Left ventricle myocardium inferior (tissue), 1 donor: ENCODE data around the gene CTXN1. TPM values are rescaled to one million over a fixed set of nuclear protein-coding genes. Genes with fewer than 3 reads are reported as not detected.
"Not testable (repeated sequence)": the region's sequence is repeated elsewhere in the genome, so short reads cannot be mapped to it uniquely, and the experiment has no call there.

Experiments
- DNase-seq: peaks from one replicate; pipeline ENCODE4 v3.0.0-alpha.2; 2020
- H3K27ac ChIP-seq: fragments of 200-600 bp; replicated peaks from 2 replicates; pipeline ENCODE4 v1.8.0; 2021
- H3K27me3 ChIP-seq: fragments of 200-600 bp; 2 replicates; pipeline ENCODE4 v1.8.0; 2021; ENCODE audit warnings: low read depth
- H3K36me3 ChIP-seq: fragments of 200-600 bp; 2 replicates; pipeline ENCODE4 v1.8.0; 2021
- H3K4me1 ChIP-seq: fragments of 200-600 bp; 2 replicates; pipeline ENCODE4 v1.8.0; 2021
- H3K4me3 ChIP-seq: fragments of 200-600 bp; 2 replicates; pipeline ENCODE4 v1.8.0; 2021; ENCODE audit warnings: mild to moderate bottlenecking, moderate library complexity
- H3K9me3 ChIP-seq: fragments of 200-600 bp; replicated peaks from 2 replicates; pipeline ENCODE4 v1.8.0; 2021
- intact Hi-C: fragments of 100-400 bp; cut with micrococcal nuclease; formaldehyde crosslinking; loops from one replicate; pipeline ENCODE4 v1.11.0; 2022
- total RNA-seq: library from RNA; stranded (reverse); fragmentation: NEBNext Ultra II Directional; extraction: Animal tissue kit (Norgen Biotek cat#: 25700); gene quantifications from one replicate; pipeline ENCODE4 v1.2.1, GENCODE V29; 2021
- TF ChIP-seq, protein P1 (sequence below): fragments of 200-600 bp; IDR thresholded peaks from 2 replicates; pipeline ENCODE4 v1.8.0; 2021; ENCODE audit warnings: antibody characterized with exemption, mild to moderate bottlenecking, borderline replicate concordance
- donor health status: DM: no; HTN: yes; CAD: no; lungs with severe emphysema.

CTXN1 gene
- total RNA-seq, 1 donor from 2014 or later, result 0.22 TPM

- no peak overlapping the region for H3K27ac ChIP-seq
- H3K4me1 ChIP-seq, result peaks cover 18% of the 10 kb centered on the region
- intact Hi-C loops, result no loop called here
- DNase-seq, result no peak
- TF ChIP-seq, protein P1, sequence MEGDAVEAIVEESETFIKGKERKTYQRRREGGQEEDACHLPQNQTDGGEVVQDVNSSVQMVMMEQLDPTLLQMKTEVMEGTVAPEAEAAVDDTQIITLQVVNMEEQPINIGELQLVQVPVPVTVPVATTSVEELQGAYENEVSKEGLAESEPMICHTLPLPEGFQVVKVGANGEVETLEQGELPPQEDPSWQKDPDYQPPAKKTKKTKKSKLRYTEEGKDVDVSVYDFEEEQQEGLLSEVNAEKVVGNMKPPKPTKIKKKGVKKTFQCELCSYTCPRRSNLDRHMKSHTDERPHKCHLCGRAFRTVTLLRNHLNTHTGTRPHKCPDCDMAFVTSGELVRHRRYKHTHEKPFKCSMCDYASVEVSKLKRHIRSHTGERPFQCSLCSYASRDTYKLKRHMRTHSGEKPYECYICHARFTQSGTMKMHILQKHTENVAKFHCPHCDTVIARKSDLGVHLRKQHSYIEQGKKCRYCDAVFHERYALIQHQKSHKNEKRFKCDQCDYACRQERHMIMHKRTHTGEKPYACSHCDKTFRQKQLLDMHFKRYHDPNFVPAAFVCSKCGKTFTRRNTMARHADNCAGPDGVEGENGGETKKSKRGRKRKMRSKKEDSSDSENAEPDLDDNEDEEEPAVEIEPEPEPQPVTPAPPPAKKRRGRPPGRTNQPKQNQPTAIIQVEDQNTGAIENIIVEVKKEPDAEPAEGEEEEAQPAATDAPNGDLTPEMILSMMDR, result peak; percentile 17
- no peaks in the 10 kb centered on the region for H3K27me3 ChIP-seq
- no peaks in the 10 kb centered on the region for H3K9me3 ChIP-seq
- no peak overlapping the region for H3K4me3 ChIP-seq
- H3K36me3 ChIP-seq, result peaks cover 82% of the 10 kb centered on the region
These were observed 7.5 kb upstream of the CTXN1 start for GRCh38 chr19:7933411-7933810.

- DNase-seq, result no peak
- TF ChIP-seq, protein P1, result no peak
- H3K27ac ChIP-seq, result no peak overlapping the region
These were observed 7.0 kb upstream of the CTXN1 start for GRCh38 chr19:7932930-7933300.

DNA sequence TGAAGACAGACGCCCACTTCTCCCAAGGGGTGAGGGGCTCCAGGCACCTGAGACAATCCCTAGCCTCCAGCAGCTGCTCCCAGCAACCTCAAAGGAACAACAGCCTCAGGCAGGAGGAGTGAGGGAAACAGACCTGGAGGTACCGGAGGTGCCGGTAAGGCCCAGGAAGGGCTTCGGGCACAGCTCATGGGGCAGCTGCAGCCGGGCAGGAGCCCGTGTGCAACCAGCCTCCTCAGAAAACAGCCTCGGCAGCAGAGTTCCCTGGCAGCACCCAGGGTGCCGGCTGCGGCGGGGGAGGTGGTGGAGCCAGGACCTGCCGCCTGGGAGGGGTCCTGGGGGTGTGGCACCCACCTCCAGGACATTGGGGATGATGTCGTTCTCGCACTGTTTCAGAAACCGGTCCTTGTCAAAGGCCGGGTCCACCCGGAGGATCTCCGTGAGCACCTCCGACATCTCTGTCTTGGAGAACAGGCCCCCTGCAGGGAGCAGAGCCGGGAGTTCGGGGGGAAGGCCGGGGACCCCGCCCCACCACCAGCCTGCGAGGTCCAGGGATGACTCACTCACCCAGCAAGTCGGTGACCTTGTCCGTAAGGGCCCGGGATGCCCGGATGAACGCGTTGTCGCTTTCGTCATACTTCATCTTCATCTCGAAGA, 6.5 kb upstream of the CTXN1 start:
- H3K27ac ChIP-seq, result no peak overlapping the region
- no peak overlapping the region for H3K4me3 ChIP-seq
- peaks cover 71% of the 10 kb centered on the region for H3K36me3 ChIP-seq
- H3K4me1 ChIP-seq, result peaks cover 28% of the 10 kb centered on the region
- H3K27me3 ChIP-seq, result no peaks in the 10 kb centered on the region
- H3K9me3 ChIP-seq, result no peaks in the 10 kb centered on the region
- TF ChIP-seq, protein P1, result no peak
- intact Hi-C loops, result no loop called here
- DNase-seq, result no peak

More at GRCh38 chr19:7932930-7933300, 7.0 kb upstream of the CTXN1 start:
- Histone ChIP-seq H3K4me3 (no peak overlapping the region), H3K4me1 (peaks cover 23% of the 10 kb centered on the region), H3K27me3 (no peaks in the 10 kb centered on the region), H3K36me3 (peaks cover 77% of the 10 kb centered on the region), H3K9me3 (no peaks in the 10 kb centered on the region)
- intact Hi-C loops, result no loop called here

GRCh38 chr19:7931221-7932061, 5.5 kb upstream of the CTXN1 start:
- peaks cover 36% of the 10 kb centered on the region for H3K4me1 ChIP-seq
- H3K27ac ChIP-seq, result peak overlapping the region; percentile 23

DNA sequence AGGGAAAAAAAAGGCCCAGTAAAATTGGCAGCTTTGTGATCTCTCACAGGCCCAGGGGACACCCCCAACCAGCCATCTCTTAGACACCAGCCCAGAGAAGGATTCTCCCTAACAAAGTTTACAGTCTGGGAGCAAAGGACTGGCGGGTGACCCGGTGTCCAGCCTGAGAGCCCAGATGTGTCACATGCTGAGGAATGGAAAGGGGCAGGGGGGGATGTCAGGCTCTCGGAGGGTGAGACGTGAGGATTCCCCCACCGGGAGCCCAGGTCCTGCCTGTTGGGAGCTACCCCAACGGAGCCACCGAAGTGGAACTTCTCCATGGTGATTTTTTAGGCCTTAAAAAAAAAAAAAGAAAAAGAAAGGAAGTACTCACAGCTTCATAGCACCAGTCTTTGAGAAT, 4.8 kb upstream of the CTXN1 start:
- Histone ChIP-seq H3K27ac (peak overlapping the region; percentile 23), H3K4me1 (peaks cover 37% of the 10 kb centered on the region), H3K9me3 (no peaks in the 10 kb centered on the region), H3K27me3 (no peaks in the 10 kb centered on the region), H3K4me3 (no peak overlapping the region), H3K36me3 (peaks cover 55% of the 10 kb centered on the region)
- DNase-seq, result no peak
- intact Hi-C loops, result no loop called here
- TF ChIP-seq, protein P1, result no peak

More at GRCh38 chr19:7931221-7932061, 5.5 kb upstream of the CTXN1 start:
- intact Hi-C loops, result no loop called here
- Histone ChIP-seq H3K4me3 (no peak overlapping the region), H3K27me3 (no peaks in the 10 kb centered on the region), H3K36me3 (peaks cover 62% of the 10 kb centered on the region), H3K9me3 (no peaks in the 10 kb centered on the region)
- TF ChIP-seq, protein P1, result no peak
- DNase-seq, result no peak

DNA sequence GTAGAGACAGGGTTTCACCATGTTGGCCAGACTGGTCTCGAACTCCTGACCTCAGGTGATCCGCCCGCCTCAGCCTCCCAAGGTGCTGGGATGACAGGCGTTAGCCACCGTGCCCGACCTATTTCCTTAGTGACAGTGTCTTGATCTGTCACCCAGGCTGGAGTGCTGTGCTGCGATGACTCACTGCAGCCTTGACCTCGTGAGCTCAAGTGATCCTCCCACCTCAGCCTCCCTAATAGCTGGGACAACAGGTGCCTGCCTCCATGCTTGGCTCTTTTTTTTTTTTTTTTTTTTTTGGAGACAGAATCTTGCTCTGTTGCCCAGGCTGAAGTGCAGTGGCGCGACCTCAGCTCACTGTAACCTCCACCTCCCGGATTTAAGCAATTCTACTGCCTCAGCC, 4.1 kb upstream of the CTXN1 start:
- H3K27me3 ChIP-seq, H3K27ac ChIP-seq, intact Hi-C loops, H3K4me3 ChIP-seq, DNase-seq, H3K9me3 ChIP-seq: not testable (repeated sequence)
- Histone ChIP-seq H3K36me3 (peaks cover 48% of the 10 kb centered on the region), H3K4me1 (peaks cover 44% of the 10 kb centered on the region)
